Nephron progenitor cell (in vitro differentiated cells): Measurements from ENCODE around the gene KMT2E.
A peak's percentile ranks its signal among the peaks of the same experiment; 100 is the strongest.

Source experiments
- DNase-seq: peaks from one replicate; pipeline ENCODE4 v3.0.0; 2021
- H3K27ac Mint-ChIP-seq: 2 replicates; pipeline ENCODE4 v1.8.0; 2021; ENCODE audit warnings: mild to moderate bottlenecking, moderate library complexity, mixed read lengths
- H3K27me3 Mint-ChIP-seq: 2 replicates; pipeline ENCODE4 v1.8.0; 2021; ENCODE audit warnings: mild to moderate bottlenecking, low read depth, mixed read lengths; ENCODE audit not compliant: poor library complexity
- H3K36me3 Mint-ChIP-seq: 2 replicates; pipeline ENCODE4 v1.8.0; 2021; ENCODE audit warnings: low read depth, mixed read lengths
- H3K4me1 Mint-ChIP-seq: 2 replicates; pipeline ENCODE4 v1.8.0; 2021; ENCODE audit warnings: mixed read lengths
- H3K4me3 Mint-ChIP-seq: 2 replicates; pipeline ENCODE4 v1.8.0; 2021; ENCODE audit warnings: mild to moderate bottlenecking, moderate library complexity, mixed read lengths
- H3K9me3 Mint-ChIP-seq: 2 replicates; pipeline ENCODE4 v1.8.0; 2021; ENCODE audit warnings: mild to moderate bottlenecking, moderate library complexity, mixed read lengths
- CTCF ChIP-seq: fragments of 200-600 bp; sonication (generic); IDR thresholded peaks from 2 replicates; pipeline ENCODE4 v1.5.0; 2021; ENCODE audit warnings: antibody characterized with exemption

Gene KMT2E

GRCh38 chr7:105068886-105069285 is 54.9 kb downstream of the KMT2E start:
- no peak overlapping the region for H3K4me3 Mint-ChIP-seq
- no peak for TF ChIP-seq CTCF
- H3K27ac Mint-ChIP-seq: no peak overlapping the region
- peaks cover 66% of the 10 kb centered on the region for H3K36me3 Mint-ChIP-seq
- no peaks in the 10 kb centered on the region for H3K27me3 Mint-ChIP-seq
- no peak for DNase-seq
- peaks cover under 1% of the 10 kb centered on the region for H3K4me1 Mint-ChIP-seq
- H3K9me3 Mint-ChIP-seq: no peaks in the 10 kb centered on the region

DNA sequence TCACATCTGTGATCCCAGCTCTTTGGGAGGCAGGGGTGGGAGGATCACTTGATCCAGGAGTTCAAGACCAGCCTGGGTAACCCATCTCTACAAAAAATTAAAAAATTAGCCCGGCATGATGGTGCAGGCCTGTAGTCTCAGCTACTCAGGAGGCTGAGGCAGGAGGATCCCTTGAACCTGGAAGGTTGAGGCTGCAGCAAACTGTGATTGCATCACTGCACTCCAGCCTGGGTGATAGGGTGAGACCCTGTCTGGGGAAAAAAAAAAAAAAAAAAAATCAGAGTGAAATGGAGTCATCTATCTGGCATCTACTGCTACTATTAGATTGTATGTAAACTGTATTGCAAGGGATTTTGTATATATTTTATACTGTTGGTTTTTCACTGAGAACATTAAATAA is 59.1 kb downstream of the KMT2E start:
- H3K4me3 Mint-ChIP-seq: no peak overlapping the region
- H3K27me3 Mint-ChIP-seq: no peaks in the 10 kb centered on the region
- no peak overlapping the region for H3K27ac Mint-ChIP-seq
- H3K9me3 Mint-ChIP-seq: no peaks in the 10 kb centered on the region
- H3K36me3 Mint-ChIP-seq: peaks cover 86% of the 10 kb centered on the region
- no peak for TF ChIP-seq CTCF
- no peak for DNase-seq
- H3K4me1 Mint-ChIP-seq: no peaks in the 10 kb centered on the region

GRCh38 chr7:105079348-105079747 is 65.3 kb downstream of the KMT2E start:
- Mint-ChIP-seq H3K27me3 (no peaks in the 10 kb centered on the region), H3K36me3 (peaks cover 97% of the 10 kb centered on the region), H3K4me1 (no peaks in the 10 kb centered on the region), H3K4me3 (no peak overlapping the region), H3K27ac (no peak overlapping the region), H3K9me3 (no peaks in the 10 kb centered on the region)
- no peak for DNase-seq
- no peak for TF ChIP-seq CTCF

DNA sequence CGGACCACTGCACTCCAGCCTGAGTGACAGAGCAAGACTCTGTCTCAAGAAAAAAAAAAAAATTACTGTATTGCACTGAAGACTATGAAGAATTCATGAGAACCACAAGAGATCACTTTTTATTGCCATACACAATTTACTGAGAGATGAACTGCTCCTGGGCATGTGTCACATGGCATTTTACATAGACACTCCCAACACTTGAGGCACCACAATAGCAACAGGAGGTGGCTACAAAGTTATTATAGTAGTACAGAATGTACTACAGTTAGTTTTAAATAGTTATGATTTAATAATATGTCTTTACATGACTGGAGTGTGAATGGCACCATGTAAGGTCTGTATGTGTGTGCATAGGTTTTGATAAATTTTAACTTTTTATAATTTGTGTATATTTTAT is 70.6 kb downstream of the KMT2E start:
- DNase-seq: no peak
- Mint-ChIP-seq H3K27ac (no peak overlapping the region), H3K9me3 (no peaks in the 10 kb centered on the region), H3K4me3 (no peak overlapping the region), H3K36me3 (peaks cover 75% of the 10 kb centered on the region), H3K4me1 (no peaks in the 10 kb centered on the region), H3K27me3 (peaks cover 3% of the 10 kb centered on the region)
- no peak for TF ChIP-seq CTCF

GRCh38 chr7:105086850-105087249 is 72.8 kb downstream of the KMT2E start:
- H3K4me3 Mint-ChIP-seq: no peak overlapping the region
- no peak for DNase-seq
- no peaks in the 10 kb centered on the region for H3K4me1 Mint-ChIP-seq
- peaks cover 3% of the 10 kb centered on the region for H3K27me3 Mint-ChIP-seq
- H3K27ac Mint-ChIP-seq: no peak overlapping the region
- H3K36me3 Mint-ChIP-seq: peaks cover 68% of the 10 kb centered on the region
- TF ChIP-seq CTCF: no peak
- no peaks in the 10 kb centered on the region for H3K9me3 Mint-ChIP-seq

- Mint-ChIP-seq H3K27ac (peak overlapping the region; percentile 74), H3K4me3 (no peak overlapping the region), H3K9me3 (no peaks in the 10 kb centered on the region)
These were observed 74.0 kb downstream of the KMT2E start for GRCh38 chr7:105087981-105088380.

More at GRCh38 chr7:105087981-105088380, 74.0 kb downstream of the KMT2E start:
- Mint-ChIP-seq H3K4me1 (no peaks in the 10 kb centered on the region), H3K27me3 (peaks cover 3% of the 10 kb centered on the region), H3K36me3 (peaks cover 68% of the 10 kb centered on the region)
- no peak for DNase-seq
- no peak for TF ChIP-seq CTCF
